ENCODE data around the gene CADM2.
"Not testable (repeated sequence)": the region's sequence is repeated elsewhere in the genome, so short reads cannot be mapped to it uniquely, and the experiment has no call there.

Gene CADM2

DNA sequence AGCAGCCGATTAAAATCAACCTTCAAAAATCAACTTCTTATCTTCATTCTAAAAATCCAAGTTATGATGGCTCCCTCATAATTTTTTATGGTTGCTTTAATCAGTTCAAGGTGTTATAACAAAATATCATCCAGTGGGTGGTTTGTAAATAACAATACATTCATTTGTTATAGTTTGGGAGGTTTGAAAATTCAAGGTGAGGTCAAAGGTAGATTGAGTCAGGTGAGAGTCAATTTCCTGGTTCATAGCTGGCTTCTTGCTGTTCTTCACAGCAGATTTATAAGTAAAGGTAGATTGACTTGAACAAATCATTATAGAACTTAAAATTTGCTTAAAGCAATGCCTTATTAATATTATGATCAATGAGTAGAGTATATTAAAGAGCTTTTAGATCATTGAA, 192.8 kb downstream of the CADM2 start:
- H4K20me1 ChIP-seq (ENCODE audit: insufficient read depth), result no peaks in the 10 kb centered on the region
- no peaks in the 10 kb centered on the region for H3K27me3 ChIP-seq (ENCODE audit: insufficient read depth, low read depth)
- H3K4me2 ChIP-seq, result no peak overlapping the region
- no peaks in the 10 kb centered on the region for H3K36me3 ChIP-seq (ENCODE audit: insufficient read depth)
- no peaks in the 10 kb centered on the region for H3K4me1 ChIP-seq (ENCODE audit: low read depth, poor library complexity, severe bottlenecking)
- TF ChIP-seq, protein P1, sequence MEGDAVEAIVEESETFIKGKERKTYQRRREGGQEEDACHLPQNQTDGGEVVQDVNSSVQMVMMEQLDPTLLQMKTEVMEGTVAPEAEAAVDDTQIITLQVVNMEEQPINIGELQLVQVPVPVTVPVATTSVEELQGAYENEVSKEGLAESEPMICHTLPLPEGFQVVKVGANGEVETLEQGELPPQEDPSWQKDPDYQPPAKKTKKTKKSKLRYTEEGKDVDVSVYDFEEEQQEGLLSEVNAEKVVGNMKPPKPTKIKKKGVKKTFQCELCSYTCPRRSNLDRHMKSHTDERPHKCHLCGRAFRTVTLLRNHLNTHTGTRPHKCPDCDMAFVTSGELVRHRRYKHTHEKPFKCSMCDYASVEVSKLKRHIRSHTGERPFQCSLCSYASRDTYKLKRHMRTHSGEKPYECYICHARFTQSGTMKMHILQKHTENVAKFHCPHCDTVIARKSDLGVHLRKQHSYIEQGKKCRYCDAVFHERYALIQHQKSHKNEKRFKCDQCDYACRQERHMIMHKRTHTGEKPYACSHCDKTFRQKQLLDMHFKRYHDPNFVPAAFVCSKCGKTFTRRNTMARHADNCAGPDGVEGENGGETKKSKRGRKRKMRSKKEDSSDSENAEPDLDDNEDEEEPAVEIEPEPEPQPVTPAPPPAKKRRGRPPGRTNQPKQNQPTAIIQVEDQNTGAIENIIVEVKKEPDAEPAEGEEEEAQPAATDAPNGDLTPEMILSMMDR (conservative IDR thresholded peaks at IDR 0.05; ENCODE audit: low read depth, low read length), result no peak
- H3K4me3 ChIP-seq (IDR thresholded peaks at IDR 0.05; ENCODE audit: insufficient read depth, low read depth, low read length), result no peak overlapping the region
- no peak overlapping the region for H2AFZ ChIP-seq (ENCODE audit: low read depth)
- H3K9ac ChIP-seq, result no peak overlapping the region
- H3K79me2 ChIP-seq (ENCODE audit: insufficient read depth, low read depth), result no peaks in the 10 kb centered on the region
- H3K27ac ChIP-seq, result no peak overlapping the region

DNA sequence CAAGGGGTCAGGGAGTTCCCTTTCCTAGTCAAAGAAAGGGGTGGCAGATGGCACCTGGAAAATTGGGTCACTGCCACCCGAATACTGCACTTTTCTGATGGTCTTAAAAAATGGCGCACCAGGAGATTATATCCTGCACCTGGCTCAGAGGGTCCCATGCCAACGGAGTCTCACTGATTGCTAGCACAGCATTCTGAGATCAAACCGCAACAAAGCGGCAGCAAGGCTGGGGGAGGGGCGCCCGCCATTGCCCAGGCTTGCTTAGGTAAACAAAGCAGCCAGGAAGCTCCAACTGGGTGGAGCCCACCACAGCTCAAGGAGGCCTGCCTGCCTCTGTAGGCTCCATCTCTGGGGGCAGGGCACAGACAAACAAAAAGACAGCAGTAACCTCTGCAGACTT, 194.5 kb downstream of the CADM2 start:
- not testable (repeated sequence) for H3K27ac ChIP-seq; H3K9ac ChIP-seq; H4K20me1 ChIP-seq (ENCODE audit: insufficient read depth); H3K27me3 ChIP-seq (ENCODE audit: insufficient read depth, low read depth); H2AFZ ChIP-seq (ENCODE audit: low read depth); H3K79me2 ChIP-seq (ENCODE audit: insufficient read depth, low read depth); H3K4me3 ChIP-seq (IDR thresholded peaks at IDR 0.05; ENCODE audit: insufficient read depth, low read depth, low read length); H3K4me1 ChIP-seq (ENCODE audit: low read depth, poor library complexity, severe bottlenecking); H3K4me2 ChIP-seq; H3K36me3 ChIP-seq (ENCODE audit: insufficient read depth)

DNA sequence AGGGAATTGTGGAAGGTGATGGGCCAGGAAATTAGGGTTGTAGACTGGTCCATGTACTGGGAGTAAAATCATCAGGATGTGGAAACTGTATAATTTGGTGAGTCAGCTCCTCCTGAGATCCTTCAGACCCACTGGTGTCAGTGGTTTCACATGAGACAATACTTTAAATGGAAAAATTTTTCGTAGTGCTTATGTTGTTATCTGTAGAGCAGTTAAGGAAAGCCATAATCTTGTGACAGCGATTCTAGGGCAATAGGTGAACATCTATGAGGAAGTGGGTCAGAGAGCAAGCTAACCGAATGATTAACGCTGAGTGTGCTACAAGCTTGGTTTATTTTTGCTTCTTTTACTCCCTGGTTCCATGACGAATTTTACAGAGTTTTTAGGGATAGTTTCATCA, 200.6 kb downstream of the CADM2 start:
- H3K27ac ChIP-seq, result no peak overlapping the region
- TF ChIP-seq, protein P1 (conservative IDR thresholded peaks at IDR 0.05; ENCODE audit: low read depth, low read length), result no peak
- H3K27me3 ChIP-seq (ENCODE audit: insufficient read depth, low read depth), result no peaks in the 10 kb centered on the region
- H3K36me3 ChIP-seq (ENCODE audit: insufficient read depth), result no peaks in the 10 kb centered on the region
- no peaks in the 10 kb centered on the region for H3K79me2 ChIP-seq (ENCODE audit: insufficient read depth, low read depth)
- no peak overlapping the region for H2AFZ ChIP-seq (ENCODE audit: low read depth)
- H3K9ac ChIP-seq, result no peak overlapping the region
- H3K4me3 ChIP-seq (IDR thresholded peaks at IDR 0.05; ENCODE audit: insufficient read depth, low read depth, low read length), result no peak overlapping the region
- H3K4me1 ChIP-seq (ENCODE audit: low read depth, poor library complexity, severe bottlenecking), result no peaks in the 10 kb centered on the region
- H4K20me1 ChIP-seq (ENCODE audit: insufficient read depth), result no peaks in the 10 kb centered on the region
- H3K4me2 ChIP-seq, result no peak overlapping the region

DNA sequence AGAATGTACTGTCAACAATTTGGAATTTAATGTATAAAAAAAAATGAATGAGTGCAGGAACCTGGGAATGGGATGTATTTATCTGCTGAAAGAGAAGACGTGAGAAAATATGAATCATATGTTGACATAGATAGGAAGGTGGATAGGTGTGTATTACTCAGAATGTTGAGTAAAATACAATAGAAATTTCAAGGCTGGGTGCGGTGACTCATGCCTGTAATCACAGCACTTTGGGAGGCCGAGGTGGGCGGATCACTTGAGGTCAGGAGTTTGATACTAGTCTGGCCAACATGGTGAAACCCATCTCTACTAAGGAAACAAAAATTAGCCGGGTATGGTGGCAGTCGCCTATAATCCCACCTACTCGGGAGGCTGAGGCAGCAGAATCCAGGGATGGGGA, 202.8 kb downstream of the CADM2 start:
- H3K79me2 ChIP-seq (ENCODE audit: insufficient read depth, low read depth), result no peaks in the 10 kb centered on the region
- TF ChIP-seq, protein P1 (conservative IDR thresholded peaks at IDR 0.05; ENCODE audit: low read depth, low read length), result no peak
- no peak overlapping the region for H3K9ac ChIP-seq
- no peak overlapping the region for H3K4me3 ChIP-seq (IDR thresholded peaks at IDR 0.05; ENCODE audit: insufficient read depth, low read depth, low read length)
- H4K20me1 ChIP-seq (ENCODE audit: insufficient read depth), result no peaks in the 10 kb centered on the region
- H3K4me1 ChIP-seq (ENCODE audit: low read depth, poor library complexity, severe bottlenecking), result no peaks in the 10 kb centered on the region
- no peak overlapping the region for H3K4me2 ChIP-seq
- no peaks in the 10 kb centered on the region for H3K36me3 ChIP-seq (ENCODE audit: insufficient read depth)
- no peak overlapping the region for H3K27ac ChIP-seq
- no peaks in the 10 kb centered on the region for H3K27me3 ChIP-seq (ENCODE audit: insufficient read depth, low read depth)
- H2AFZ ChIP-seq (ENCODE audit: low read depth), result no peak overlapping the region

DNA sequence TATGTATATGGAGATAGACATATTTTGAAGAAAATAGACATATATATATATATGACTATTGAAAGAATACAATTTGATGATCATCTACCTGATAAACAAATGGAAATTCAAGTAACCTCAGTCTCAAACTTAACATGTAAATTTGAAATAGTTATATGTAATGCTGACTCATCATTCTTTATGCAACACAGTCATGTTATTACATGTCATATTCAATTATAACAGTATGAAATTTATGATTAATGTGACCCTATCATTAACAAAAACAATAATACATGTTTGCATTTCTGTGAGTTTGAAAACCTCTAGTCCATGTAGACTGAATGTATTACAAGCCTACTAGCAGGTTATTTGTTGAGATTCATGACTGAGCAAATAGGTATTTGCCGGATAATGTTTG, 204.1 kb downstream of the CADM2 start:
- TF ChIP-seq, protein P1 (conservative IDR thresholded peaks at IDR 0.05; ENCODE audit: low read depth, low read length), result no peak
- H3K4me3 ChIP-seq (IDR thresholded peaks at IDR 0.05; ENCODE audit: insufficient read depth, low read depth, low read length), result no peak overlapping the region
- no peaks in the 10 kb centered on the region for H3K27me3 ChIP-seq (ENCODE audit: insufficient read depth, low read depth)
- no peak overlapping the region for H3K27ac ChIP-seq
- H3K9ac ChIP-seq, result no peak overlapping the region
- H4K20me1 ChIP-seq (ENCODE audit: insufficient read depth), result no peaks in the 10 kb centered on the region
- H3K4me2 ChIP-seq, result no peak overlapping the region
- H3K36me3 ChIP-seq (ENCODE audit: insufficient read depth), result no peaks in the 10 kb centered on the region
- H2AFZ ChIP-seq (ENCODE audit: low read depth), result no peak overlapping the region
- H3K79me2 ChIP-seq (ENCODE audit: insufficient read depth, low read depth), result no peaks in the 10 kb centered on the region
- no peaks in the 10 kb centered on the region for H3K4me1 ChIP-seq (ENCODE audit: low read depth, poor library complexity, severe bottlenecking)

Data from KMS-11 (cell line).